OCI-LY1 (cell line): ENCODE data around the gene BASP1.

Source experiments
- EZH2 ChIP-seq: fragments of 200-600 bp; sonication (generic), shearing (Covaris generic); IDR thresholded peaks from 2 replicates; pipeline ENCODE4 v1.8.0; 2017; ENCODE audit warnings: borderline replicate concordance, mixed run types, mild to moderate bottlenecking, antibody characterized with exemption, low read length, moderate library complexity, mixed read lengths
- TF ChIP-seq, protein P1 (sequence below): fragments of 200-600 bp; sonication (generic), shearing (Covaris generic); IDR thresholded peaks from 2 replicates; pipeline ENCODE4 v1.5.1; 2017; ENCODE audit warnings: mild to moderate bottlenecking, antibody characterized with exemption, low read length, moderate library complexity, mixed read lengths

DNA sequence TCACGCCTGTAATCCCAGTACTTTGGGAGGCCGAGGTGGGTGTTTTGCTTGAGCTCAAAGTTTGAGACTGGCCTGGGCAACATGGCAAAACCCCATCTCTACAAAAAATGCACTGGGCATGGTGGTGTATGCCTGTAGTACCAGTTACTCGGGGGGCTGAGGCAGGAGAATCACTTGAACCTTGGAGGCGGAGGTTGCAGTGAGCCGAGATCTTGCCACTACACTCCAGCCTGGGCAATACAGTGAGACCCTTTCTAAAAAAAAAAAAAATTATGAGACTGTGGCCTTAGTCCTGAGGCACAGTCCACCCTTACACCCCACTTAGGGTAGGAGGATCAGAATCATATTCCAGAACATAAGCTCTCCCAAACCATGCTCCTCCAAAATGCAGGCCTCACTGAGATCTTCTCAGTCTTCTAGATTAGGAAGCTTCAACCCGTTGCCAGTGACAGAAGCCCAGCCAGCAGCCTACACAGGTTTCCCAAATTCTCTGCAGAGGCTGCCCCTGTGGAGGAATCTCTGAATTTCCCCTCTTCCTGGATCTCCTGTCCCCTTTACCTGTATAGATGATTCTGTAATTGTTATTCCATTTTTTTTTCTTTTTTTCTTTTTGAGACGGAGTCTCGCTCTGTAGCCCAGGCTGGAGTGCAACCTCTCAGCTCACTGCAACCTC is 77.3 kb downstream of the BASP1 start:
- no peak for TF ChIP-seq EZH2
- TF ChIP-seq, protein P1, sequence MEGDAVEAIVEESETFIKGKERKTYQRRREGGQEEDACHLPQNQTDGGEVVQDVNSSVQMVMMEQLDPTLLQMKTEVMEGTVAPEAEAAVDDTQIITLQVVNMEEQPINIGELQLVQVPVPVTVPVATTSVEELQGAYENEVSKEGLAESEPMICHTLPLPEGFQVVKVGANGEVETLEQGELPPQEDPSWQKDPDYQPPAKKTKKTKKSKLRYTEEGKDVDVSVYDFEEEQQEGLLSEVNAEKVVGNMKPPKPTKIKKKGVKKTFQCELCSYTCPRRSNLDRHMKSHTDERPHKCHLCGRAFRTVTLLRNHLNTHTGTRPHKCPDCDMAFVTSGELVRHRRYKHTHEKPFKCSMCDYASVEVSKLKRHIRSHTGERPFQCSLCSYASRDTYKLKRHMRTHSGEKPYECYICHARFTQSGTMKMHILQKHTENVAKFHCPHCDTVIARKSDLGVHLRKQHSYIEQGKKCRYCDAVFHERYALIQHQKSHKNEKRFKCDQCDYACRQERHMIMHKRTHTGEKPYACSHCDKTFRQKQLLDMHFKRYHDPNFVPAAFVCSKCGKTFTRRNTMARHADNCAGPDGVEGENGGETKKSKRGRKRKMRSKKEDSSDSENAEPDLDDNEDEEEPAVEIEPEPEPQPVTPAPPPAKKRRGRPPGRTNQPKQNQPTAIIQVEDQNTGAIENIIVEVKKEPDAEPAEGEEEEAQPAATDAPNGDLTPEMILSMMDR: no peak
